Esophagus muscularis mucosa (tissue), 3 donors: Measurements from ENCODE around the gene MKKS.

Source experiments
- CTCF ChIP-seq, 3 experiments: fragments of 200-600 bp in 2 of 3; fragments of 450-650 bp in 1 of 3; sonication (generic) in 2 of 3; IDR thresholded peaks; one replicate each; pipeline ENCODE4 v1.5.1; 2017 to 2019; ENCODE audit warnings: antibody characterized with exemption in 3 of 3, mild to moderate bottlenecking in 2 of 3, moderate library complexity in 1 of 3
- POLR2A ChIP-seq: fragments of 450-650 bp; IDR thresholded peaks from one replicate; pipeline ENCODE4 v1.6.1; 2017; ENCODE audit warnings: antibody characterized with exemption, moderate library complexity, mild to moderate bottlenecking, low read depth
- POLR2AphosphoS5 ChIP-seq, 2 donors: sonication (generic); formaldehyde crosslinking; IDR thresholded peaks; one replicate each; pipeline ENCODE4 v1.6.1; 2017; ENCODE audit warnings: antibody characterized with exemption in 2 of 2

- TF ChIP-seq CTCF (IDR thresholded peaks at IDR 0.05) (peak; percentile 43 to 63 (median 47)), POLR2A (no peak), POLR2AphosphoS5 (IDR thresholded peaks at IDR 0.05) (no peak)
Observed at GRCh38 chr20:10469599-10469998, 35.6 kb upstream of the MKKS start.
